Measurements from ENCODE around the gene HNF4A.

HNF4A gene

DNA sequence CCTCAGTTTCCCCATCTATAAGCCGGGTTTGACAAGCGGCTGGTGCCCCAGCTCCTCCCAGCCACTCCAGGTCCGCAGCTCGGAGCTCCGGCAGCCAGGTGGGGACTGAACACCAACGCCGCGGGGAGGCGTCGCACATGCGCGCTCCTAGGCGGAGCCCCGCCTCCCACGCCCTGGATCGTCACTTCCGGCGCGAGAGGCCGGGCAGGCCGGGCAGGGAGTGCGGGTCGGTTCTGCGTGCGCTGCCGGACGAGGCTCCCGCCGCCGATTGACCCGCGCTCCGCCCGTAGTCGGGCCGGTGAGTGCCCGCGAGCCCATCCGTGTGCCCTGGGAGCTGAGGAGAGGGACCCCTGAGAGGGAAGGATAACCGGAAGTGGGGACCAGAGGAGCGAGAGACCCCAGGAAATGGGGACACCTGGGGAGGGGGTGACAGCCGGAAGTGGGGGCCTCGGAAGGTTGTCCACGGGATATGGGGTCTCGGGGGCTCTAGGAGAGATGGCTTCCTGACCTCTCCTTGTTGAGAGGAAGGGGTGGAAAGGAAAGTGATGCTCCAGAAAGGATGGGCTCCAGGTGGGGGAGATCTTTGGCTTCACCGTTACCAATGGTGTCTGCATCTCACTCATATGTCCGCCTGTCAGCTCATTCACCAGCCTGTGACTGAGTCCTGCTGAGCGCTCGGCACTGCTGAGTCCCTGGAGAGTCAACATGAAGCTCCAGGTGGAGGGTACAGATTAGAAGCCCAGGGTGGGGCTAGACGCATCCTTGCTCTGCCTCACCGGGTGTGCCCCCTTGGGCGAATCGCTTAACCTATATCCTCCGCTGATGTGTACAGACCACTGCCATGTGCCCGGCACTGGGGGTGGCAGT, 120.4 kb downstream of the HNF4A start, which contains the start of gene TTPAL:
Gene TTPAL, plus strand, starts transcription at position 181 of the 867 bp plus-strand sequence. CDS start 4,126 bp downstream, outside the sequence.
- DNase-seq, result peak; percentile 58 to 78

DNA sequence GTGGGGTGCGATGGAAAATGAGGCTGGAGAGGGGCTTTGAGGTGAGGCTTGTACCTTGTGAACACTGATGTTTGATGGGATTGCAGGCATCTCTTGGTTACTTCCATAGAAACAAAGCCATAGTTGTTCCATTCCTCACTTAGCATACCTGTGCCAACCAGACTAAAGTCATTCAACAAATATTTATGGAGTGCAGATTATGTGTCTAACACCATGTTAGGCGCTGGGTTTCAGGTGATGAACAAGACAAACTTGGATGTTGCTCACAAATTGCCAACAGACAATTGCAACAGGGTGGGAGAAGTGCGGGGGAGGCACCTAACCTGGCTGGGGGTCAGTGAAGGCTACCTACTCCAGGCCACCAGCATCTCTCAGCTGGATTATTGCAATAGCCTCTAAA, 121.7 kb downstream of the HNF4A start:
- no peak for DNase-seq

DNA sequence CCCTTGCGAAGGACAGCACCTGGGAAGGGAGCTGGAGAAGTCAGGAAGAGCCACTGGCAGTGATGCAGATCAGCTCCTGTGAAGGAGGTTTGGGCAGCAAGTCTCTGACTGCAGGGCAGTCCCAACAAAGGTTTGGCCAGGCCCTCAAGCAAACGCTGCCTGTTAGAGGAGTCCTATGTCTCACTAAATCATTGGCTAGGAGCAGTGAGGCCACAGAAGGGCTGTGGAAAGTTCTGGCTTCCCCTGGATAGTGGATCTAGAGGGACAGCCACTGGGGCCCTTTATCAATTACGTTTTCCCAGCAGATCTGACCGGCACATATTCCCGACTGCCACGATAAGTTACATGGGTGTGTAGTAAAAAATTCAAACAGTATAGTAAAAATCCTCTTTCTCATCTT, 122.7 kb downstream of the HNF4A start:
- no peak for DNase-seq

DNA sequence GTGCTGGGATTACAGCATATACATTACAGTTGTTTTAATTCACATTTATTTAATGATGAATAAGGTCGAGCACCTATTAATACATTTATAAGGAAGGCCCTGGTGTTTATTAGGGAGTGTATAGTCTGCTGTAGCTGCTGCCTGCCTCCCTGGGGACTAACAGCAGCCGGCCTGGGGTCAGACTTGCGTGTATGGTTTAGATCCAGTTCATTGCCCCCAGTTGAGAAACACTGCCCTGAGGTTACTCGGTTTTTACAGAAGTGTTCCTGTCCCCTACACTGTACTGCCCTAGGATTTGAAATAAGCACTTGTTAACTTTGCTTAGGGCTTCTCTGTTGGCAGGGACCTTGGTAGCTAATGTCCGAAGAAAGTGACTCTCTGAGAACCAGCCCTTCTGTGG, 124.1 kb downstream of the HNF4A start:
- no peak for DNase-seq

DNA sequence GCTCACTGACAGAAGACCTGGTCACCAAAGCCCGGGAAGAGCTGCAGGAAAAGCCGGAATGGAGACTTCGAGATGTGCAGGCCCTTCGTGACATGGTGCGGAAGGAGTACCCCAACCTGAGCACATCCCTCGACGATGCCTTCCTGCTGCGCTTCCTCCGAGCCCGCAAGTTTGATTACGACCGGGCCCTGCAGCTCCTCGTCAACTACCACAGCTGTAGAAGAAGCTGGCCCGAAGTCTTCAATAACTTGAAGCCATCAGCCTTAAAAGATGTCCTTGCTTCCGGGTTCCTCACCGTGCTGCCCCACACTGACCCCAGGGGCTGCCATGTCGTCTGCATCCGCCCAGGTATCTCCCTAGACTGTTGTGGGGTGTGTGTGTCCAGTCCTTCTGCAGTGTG, 124.6 kb downstream of the HNF4A start:
- no peak for DNase-seq

DNA sequence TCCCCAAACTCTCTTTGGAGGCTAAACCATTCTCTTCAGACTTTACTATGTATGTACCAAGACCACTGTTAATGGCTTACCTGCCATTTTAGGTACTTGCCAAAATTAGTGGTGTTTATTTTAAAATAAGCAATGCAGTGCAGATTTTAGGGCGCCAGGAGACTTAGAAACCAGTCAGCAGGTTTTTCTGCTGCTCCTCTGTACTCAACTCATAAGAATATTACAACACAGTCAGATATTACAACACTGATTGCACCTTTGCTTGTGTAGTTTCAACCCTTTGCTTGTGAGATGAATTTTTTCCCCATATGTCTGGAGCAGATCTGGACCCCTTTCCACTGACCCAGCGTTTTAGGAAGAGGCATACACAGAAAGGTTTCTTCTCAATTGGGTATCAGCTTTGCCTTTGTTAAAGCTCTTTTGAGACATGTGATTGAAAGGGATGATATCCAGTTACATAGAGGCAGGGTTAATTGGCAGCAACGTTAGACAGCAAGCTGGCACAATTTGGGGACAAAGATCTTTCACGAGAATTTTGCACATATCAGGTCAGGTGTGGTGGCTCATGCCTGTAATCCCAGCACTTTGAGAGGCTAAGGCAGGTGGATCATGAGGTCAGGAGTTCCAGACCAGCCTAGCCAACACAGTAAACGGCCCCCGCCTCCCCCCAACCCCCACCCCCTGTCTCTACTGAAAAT, 126.4 kb downstream of the HNF4A start:
- DNase-seq, result no peak

DNA sequence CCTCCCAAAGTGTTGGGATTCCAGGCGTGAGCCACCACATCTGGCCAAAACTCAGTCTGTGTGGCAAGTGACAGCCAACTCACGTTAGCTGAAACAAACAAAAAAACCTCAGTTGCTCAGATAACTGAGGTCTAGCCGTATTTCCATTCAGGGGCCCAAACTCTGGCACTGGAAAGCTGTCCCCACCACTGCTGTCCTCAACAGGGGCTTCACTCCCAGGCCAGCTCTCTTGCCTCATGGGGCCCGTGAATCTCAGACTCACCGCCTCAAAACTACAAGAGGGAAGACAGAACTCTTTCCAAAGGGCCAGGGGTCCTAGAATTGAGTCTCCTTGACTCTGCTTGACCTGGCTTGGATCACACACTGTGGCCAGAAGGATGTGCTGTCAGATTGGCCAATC, 127.6 kb downstream of the HNF4A start:
- no peak for DNase-seq

All from SW 1271 (cell line).